CD4-positive, alpha-beta T cell treated with Interleukin-4 for 4 hours (primary cell): ENCODE measurements around the gene NRSN2.
"Not testable (repeated sequence)": the region's sequence is repeated elsewhere in the genome, so short reads cannot be mapped to it uniquely, and the experiment has no call there.

Experiments used
- DNase-seq: peaks from one replicate; pipeline ENCODE4 v3.0.0-alpha.2; 2020

The NRSN2 gene

GRCh38 chr20:325889-326644 lies 20.8 kb upstream of the NRSN2 start:
- DNase-seq: peak; percentile 27

GRCh38 chr20:326645-327185 lies 20.2 kb upstream of the NRSN2 start:
- no peak for DNase-seq

DNA sequence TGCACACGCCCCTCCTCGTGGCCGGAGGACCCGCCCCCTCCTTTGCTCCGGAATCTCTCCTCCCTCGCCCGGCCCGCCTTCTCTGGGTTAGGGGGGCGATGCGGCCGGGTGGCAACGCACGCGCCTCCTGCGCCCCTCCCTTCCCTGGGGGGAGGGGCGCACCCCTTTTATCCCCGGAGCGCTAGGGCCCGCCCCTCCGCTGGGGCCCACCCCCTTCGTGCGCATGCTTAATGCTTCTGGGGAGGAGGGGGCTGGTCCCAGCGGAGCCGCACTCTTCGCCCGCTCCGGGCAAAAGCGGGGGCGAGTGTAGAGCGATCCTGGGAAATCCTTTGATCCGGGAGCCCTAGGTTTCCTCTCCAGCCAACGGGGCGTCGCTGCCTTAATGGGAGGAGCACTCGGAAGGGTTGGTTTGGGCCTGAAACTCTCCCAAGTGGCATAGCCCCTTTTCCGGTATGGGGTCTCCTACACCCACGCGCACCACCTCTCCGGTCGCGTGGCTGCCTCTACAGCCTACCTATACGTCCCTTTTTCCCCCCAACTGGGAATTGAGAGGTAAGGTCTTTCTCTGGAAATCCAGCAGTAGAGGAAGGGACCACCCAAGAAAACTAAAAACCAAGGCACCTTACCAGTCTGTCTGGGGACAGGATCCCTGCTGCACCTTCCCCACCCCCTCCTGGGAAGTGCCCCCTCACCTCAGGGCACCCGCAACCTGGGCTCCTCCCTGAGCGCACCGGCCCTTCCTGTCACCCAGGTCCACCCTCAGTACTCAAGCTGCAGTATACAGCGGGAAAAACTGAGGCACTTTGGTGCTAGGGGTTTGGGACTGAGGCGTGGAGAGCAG lies 19.5 kb upstream of the NRSN2 start:
- DNase-seq: peak; percentile 69

DNA sequence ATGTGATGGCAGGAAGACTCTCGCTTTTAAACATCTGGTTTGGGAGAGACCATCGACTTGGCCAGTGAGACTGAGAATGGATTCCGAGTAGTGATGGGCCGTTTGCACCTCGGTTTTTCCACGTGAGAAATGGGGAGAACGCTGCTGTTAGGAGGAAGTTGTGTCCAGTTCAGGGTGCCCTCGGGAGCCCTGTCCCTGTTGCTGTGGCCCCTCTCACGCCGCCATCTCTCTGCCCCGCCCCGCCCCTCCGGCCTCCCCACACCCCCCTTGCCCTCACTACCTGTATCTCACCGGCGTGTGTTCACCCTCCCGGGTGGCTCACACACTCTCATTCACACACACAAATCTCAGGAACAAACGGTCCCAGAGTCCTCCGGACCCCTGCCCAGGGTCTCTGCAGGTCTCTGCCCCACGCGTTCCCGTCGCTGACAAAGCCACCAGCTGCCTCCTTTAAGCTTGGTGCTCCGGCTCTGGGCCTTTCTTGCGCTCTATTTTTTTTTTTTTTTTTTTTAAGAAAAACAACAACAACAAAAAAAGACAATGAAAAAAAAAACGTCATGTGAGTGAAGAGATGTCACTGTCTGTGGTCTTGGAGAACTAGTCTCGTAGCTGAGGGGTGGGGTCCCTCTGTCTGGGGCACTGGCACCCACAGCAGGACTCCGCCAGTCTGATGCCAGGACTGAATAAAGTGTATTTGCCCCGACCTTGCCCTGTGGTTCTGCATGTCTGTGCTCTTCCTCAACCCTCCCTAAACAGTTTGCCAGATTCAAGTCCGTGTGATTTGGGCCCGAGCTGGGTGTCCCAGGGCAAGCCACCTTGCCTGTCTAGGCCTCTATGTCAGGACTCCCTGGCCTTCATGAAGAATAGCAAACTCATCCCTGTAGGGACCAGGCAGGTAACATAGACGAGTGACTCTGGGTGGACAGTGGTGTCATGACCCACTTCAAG lies 18.6 kb upstream of the NRSN2 start:
- no peak for DNase-seq

DNA sequence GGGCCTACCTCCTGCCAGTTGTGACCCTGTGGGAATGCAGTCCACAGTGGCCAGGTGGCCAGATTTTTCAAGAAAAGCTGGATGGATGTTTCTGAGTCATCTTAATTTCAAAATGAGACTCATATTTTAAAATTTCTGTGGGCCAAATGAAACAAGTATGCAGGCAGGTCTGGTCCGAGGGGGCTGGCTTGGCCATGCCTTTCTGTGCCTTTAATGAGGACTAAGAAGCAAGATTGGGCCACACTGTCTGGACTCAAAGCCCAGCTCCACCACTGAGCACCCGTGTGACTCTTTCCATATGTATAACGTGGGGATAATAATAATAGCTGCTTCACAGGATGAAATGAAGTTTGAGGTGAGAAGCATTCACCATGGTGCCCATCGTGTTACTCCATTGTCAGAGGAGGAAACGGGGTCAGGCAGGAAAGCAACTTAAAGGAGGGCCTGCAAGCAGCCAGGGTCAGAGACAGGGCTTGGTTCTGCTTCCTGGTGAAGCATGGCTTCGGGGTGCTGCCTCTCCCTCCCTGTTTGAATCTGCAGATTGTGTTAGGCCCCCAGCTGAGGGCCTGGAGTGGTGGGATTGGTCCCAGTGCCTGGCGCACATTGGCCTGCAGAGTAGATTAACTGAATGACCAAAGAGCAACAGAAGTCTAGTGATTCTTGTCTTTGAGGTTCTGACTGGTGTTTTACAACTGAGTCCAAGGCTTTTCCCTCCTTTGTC lies 17.8 kb upstream of the NRSN2 start:
- no peak for DNase-seq

DNA sequence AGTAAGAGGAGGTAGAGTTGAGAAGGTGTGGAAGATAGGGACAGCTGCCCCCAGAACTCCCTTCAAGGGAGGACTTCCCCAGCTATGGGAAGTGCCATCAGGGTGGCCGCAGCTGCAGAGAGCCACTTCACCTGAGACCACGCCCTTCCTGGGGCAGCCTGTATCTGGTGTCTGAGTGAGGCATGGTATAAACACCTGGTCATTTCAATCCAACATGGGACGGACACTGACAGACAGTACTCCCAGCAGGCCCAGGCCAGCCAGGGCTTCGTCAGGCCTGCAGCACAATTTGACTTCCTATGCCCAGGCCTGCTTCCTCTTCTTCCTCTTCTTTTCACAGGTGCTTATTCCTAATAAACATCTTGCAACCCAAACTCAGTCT lies 17.1 kb upstream of the NRSN2 start:
- no peak for DNase-seq

DNA sequence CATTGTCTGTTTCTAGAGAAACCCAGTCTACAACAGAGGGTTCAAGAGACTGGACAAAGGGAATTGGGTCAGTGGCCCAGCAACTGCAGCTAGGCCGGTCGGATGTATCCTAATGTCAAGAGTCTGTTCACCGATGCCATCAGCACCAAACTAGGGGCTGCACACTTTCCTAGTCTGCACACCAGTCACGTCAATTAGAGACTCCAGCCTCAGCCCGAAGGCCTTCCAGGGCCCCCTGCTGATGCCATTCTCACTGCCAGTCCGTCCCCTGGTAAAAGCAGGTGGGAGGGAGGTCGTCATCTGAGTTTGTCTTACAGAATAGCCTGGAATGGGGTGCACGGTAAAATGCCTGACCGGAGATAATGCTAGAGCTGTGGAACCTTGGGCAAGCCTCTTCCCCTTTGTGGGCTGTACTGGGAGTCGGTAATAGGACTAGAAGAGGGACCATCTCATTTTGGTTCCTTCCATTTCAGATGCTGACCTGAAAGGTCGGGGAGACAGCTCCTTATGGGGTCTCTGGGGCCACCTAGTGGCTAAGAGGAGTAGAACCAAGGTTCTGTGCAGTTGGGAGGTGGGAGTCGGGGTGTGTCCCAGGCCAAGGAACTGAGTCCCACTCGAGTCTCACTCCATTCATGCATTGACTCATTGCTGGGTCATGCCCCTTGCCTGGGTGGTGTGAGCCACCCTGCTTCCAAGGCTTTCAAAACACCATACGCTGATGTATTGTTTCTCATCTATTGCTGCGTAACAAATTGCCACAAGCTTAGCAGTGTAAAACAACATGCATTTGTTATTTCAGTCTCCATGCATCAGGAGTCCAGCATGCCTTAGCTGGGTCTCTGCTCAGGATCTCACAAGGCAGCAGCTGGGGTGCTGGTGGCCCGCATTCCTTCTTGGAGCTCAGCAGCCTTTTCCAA lies 16.4 kb upstream of the NRSN2 start:
- DNase-seq: peak; percentile 72

DNA sequence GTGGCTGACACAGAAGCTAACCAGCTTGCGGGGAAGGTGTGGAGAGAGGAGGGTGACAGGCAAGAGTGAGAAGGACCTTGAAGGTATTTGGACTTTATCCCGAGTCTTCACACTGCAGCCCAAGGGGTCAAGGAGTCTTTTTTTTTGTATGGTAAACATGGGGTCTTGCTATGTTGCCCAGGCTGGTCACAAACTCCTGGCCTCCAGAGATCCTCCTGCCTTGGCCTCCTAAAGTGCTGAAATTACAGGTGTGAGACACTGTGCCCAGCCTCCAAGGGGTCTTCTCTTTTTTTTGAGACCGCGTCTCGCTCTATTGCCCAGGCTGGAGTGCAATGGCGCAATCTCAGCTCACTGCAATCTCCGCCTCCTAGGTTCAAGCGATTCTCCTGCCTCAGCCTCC lies 12.3 kb upstream of the NRSN2 start:
- DNase-seq: no peak

DNA sequence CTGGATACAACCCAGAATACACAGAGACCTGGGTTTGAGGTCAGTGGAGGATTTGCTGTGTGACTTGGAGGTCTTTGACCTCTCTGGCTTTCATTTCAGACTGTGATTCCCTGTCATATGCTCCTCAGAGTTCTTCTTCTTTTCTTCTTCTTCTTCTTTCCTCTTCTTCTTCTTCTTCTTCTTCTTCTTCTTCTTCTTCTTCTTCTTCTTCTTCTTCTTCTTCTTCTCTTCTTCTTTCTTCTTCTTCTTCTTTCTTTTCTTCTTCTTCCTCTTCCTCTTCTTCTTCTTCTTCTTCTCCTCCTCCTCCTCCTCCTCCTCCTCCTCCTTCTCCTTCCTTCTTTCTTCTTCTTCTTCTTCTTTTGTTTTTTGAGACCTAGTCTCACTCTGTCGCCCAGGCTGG lies 10.9 kb upstream of the NRSN2 start:
- not testable (repeated sequence) for DNase-seq

DNA sequence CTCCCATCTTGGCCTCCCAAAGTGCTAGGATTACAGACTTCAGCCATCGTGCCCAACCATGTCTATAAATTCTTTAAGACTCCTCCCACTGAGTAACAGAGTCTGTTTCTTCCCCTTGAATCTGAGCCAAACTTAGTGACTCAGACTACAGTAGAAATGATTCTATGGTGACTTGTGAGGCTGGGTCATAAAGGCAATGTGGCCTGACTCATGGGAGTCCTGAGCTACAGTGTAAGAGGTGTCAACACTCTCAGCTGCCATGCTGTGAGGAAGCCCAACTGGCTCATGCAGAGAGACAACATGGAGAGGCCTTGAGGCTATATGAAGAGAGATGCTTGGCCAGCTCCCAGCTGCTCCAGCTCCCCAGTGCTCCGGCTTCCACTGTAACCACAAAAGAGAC lies 5.2 kb upstream of the NRSN2 start:
- peak; percentile 15 for DNase-seq

DNA sequence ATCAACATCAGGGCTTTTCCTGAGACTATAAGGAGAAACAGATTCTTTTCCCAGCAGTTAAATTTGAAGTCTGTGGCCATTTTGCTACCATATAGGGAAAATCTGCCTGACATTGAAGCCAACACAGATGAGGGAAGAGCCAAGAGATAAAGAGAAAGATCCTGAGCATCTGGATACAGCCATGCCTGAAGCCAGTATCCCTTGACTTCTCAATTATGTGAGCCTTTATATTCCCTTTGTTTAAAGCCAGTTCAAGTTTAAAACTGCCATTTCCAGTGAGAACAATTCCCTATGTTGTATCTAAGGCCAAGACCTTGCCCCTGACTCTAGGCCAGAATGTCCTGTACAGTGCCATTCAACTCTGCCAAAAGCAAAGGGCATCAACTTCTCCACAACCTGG lies 3.8 kb upstream of the NRSN2 start:
- no peak for DNase-seq

GRCh38 chr20:346033-346639 lies 775 bp upstream of the NRSN2 start:
- no peak for DNase-seq

DNA sequence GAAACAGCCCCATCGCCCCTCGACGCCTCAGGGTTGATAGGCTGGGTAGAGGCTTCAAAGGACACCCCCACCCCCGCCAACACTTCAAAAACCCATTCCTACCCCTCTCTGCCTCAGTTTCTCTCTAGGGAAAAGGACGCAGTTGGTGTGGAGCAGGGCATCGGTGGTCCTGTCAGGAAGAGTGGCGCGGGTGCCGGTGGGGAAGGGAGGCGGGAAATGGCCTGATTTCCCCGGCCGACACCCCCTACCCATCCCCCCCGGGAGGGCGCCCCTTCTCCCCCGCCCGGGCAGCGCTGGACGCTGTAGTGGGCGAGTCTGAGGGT lies 367 bp downstream of the NRSN2 start:
- DNase-seq: no peak

DNA sequence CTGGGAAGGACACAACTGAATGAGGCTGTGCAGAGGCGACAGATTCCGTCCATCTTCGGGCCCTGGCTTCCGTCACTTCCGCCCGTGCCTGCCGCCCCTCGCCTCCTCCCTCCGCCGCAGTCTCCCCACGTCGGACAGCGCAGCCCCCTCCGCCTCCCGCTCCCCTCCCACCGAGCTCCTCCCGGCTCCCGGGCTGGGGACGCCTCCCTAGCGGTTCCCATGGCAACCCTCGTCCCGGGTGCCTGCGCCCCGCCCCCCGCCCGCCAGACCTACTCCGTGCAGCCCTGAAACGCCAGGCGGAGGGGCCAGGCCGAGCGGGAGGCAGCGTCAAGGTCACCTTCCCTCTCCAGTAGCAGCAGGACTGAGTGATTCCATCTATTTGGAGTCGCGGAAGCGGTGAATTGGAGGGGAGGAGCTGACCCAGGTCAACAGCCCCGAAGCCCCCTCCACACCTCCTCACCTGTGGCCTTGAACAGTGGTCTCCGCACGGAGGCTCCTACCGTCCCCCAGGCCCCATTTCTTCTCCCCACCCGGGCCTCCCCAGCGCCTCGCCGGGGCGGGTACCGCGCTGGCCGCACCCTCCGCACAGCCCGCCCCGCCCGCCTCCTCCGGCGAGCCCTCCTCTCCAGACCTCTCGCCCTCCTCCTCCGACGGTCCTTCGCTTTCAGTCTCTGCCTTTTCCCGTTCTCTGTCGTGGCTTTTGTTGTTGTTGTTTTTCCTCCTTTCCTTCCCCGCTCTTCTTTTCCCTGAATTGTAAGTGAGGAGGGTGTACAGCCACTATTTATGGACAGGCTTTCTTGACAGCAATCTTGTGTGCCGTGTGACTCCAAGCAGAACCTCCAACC lies 951 bp downstream of the NRSN2 start:
- DNase-seq: peak; percentile 51

GRCh38 chr20:348972-349841 lies 2.3 kb downstream of the NRSN2 start:
- no peak for DNase-seq

DNA sequence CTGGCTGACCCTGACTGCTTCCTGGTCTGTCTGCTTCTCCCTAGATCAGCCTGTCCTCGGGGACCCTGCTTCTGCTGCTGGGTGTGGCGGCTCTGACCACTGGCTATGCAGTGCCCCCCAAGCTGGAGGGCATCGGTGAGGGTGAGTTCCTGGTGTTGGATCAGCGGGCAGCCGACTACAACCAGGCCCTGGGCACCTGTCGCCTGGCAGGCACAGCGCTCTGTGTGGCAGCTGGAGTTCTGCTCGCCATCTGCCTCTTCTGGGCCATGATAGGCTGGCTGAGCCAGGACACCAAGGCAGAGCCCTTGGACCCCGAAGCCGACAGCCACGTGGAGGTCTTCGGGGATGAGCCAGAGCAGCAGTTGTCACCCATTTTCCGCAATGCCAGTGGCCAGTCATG lies 6.3 kb downstream of the NRSN2 start:
- DNase-seq: no peak

DNA sequence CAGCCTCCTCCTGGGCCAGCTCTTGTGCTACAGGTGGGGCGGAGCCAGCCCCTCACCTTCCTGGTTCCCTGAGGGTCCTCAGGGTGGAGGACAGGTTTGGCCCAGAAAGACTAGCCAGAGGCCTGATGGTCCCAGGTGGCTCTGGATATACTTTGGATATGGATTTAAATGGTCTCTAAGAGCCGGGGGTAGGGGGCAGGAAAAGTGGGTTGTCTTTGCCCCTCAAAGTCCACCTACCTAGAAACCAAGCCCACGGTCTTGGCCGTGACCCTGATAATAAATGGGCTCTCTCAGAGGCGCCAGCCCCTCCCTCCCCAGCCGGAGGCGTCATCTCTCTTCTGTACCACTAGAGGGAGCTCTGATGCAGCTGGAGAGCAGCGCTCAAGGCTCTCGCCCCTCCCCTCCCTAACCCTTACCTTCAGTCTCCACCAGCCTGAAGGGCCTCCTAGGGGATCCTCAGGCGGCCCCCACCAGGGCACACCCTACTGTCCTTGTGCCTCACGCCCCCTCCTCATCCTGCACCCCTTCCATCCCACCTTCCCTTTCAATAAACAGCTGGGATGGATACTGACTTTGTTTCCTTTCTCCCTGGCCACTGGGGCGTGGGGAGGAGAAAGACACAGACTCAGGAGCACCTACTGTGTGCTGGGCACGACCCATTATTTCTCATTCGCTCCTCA lies 7.5 kb downstream of the NRSN2 start:
- peak; percentile 81 for DNase-seq

DNA sequence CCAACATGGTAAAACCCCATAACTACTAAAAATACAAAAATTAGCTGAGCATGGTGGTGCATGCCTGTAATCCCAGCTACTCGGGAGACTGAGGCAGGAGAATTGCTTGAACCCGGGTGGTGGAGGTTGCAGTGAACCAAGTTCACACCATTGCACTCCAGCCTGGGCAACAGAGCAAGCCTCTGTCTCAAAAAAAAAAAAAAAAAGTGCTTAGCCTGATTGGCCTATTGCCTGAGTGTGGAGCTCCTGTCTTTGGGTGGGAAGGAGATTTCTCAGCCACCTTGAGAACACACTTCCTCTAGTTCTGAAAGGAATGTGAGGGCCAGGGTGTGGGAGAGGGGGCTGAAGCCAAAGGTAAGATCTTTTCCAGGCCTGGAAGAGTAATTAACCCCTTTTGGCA lies 9.2 kb downstream of the NRSN2 start:
- DNase-seq: not testable (repeated sequence)
